Activated CD8-positive, alpha-beta memory T cell treated with anti-CD3 and anti-CD28 coated beads for 36 hours (primary cell): Measurements from ENCODE around the gene DENND6B. TPM values are rescaled to one million over a fixed set of nuclear protein-coding genes. Genes with fewer than 3 reads are reported as not detected.

Source experiments
- CTCF ChIA-PET: fragments of 350-600 bp; sonication (Branson Sonifier 250); formaldehyde crosslinking; loops from one replicate; lab custom pipeline; 2021; ENCODE audit warnings: antibody characterized with exemption; lab: Charles Lee
- POLR2A ChIA-PET: fragments of 350-600 bp; sonication (Branson Sonifier 250); formaldehyde crosslinking; loops from one replicate; lab custom pipeline; 2021; ENCODE audit warnings: antibody characterized with exemption; lab: Charles Lee
- total RNA-seq, 2 experiments: library from RNA; stranded (reverse); gene quantifications; one replicate each; pipeline ENCODE4 v1.2.3, GENCODE V29; 2021

DENND6B gene
- total RNA-seq, 2 experiments from 2014 or later = 4.3 to 4.4 TPM

- ChIA-PET CTCF (no interaction called here), POLR2A (no interaction called here)
Observed at GRCh38 chr22:50299785-50300619, 26.8 kb downstream of the DENND6B start.

GRCh38 chr22:50298937-50299784, 27.7 kb downstream of the DENND6B start:
- POLR2A ChIA-PET = no interaction called here
- CTCF ChIA-PET = no interaction called here

GRCh38 chr22:50298266-50298637, 28.6 kb downstream of the DENND6B start:
- CTCF ChIA-PET = no interaction called here
- POLR2A ChIA-PET = no interaction called here

- ChIA-PET POLR2A (no interaction called here), CTCF (interaction anchor here (1.1 kb wide), 1 partner anchor 66 kb away, joined by 5 read pairs; no protein-coding TSS in a partner anchor)
Observed at GRCh38 chr22:50297510-50298265, 29.1 kb downstream of the DENND6B start.

- POLR2A ChIA-PET = no interaction called here
- CTCF ChIA-PET = interaction anchor here (1.1 kb wide), 1 partner anchor 66 kb away, joined by 5 read pairs; no protein-coding TSS in a partner anchor
Observed at GRCh38 chr22:50296658-50297490, 29.9 kb downstream of the DENND6B start.

- CTCF ChIA-PET = interaction anchor here (1.5 kb wide), 1 partner anchor 18 kb away, joined by 4 read pairs; no protein-coding TSS in a partner anchor
- POLR2A ChIA-PET = no interaction called here
Observed at GRCh38 chr22:50294319-50294656, 32.5 kb downstream of the DENND6B start.

- POLR2A ChIA-PET = no interaction called here
- CTCF ChIA-PET = interaction anchor here (1.5 kb wide), 1 partner anchor 17 kb away, joined by 4 read pairs; no protein-coding TSS in a partner anchor
Observed at GRCh38 chr22:50293441-50294318, 33.1 kb downstream of the DENND6B start.

DNA sequence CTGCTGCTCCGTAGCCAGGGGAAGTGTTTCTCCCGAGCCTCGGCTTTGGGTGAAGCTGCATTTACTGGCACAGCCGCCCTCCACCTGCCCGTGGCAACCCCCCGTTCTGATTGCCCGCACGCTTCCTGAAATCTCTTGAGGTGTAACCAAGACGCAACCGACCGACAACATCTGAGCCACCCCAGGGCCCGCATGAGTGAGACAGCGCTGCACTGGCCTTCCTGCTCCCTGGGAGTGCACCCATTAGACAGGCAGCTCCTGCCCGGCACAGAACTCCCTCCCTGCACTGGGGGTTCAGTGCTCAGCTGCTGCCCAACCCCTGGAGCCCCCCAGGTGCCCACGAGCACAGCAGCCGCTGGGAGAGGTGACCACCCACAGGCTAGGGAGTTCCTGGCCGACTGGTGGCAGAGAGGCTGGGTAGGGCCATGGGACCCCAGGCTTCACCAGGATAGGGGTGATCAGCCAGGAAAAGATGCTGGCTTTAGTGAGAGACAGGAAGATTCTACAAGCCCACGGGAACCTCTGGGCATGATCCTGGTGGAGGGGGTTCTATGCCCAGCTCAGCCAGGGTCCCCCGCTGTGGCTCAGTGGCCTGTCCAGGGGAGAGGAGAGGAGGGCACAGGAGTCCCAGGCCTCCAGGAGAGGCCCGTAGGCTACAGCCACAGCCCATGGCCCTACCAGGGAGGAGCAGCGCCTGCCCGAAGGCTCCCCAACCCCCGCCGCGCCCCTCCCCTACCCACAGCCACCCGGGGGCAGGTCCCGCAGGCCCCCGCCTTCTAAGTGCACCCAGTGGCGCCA, 34.0 kb downstream of the DENND6B start:
- POLR2A ChIA-PET = no interaction called here
- CTCF ChIA-PET = no interaction called here

DNA sequence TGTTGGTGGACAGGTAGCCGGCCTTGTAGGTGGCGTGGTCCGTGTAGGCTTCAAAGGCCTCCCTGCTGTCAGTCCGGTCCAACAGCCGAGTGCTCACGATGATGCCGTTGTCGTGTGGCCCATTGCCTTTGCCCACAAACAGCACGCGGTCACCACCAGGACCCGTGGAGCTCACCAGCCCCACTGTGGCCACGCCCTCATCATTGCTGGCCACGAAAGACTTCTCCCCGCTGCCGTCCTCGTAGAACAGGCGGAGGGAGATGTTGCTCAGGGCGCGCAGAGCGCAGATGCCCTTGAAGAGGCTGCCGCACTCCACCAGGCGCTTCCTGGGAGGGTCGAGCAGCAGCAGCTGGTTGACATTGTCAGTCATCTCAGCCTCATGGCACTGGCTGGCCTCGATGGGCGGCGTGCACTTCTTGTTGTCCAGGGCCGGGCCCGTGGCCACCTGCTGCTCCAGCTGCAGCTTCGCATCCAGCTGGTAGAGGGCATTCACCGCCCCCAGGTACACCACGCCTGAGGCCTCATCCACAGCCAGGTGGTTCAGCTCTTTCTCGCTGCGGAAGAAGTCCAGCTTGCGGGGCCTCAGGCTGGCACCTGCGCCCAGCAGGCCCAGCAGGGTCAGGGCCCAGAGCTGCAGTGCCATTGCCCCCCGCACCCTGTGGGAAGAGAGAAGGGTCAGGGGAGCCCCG, 36.7 kb downstream of the DENND6B start:
- CTCF ChIA-PET = no interaction called here
- POLR2A ChIA-PET = no interaction called here

DNA sequence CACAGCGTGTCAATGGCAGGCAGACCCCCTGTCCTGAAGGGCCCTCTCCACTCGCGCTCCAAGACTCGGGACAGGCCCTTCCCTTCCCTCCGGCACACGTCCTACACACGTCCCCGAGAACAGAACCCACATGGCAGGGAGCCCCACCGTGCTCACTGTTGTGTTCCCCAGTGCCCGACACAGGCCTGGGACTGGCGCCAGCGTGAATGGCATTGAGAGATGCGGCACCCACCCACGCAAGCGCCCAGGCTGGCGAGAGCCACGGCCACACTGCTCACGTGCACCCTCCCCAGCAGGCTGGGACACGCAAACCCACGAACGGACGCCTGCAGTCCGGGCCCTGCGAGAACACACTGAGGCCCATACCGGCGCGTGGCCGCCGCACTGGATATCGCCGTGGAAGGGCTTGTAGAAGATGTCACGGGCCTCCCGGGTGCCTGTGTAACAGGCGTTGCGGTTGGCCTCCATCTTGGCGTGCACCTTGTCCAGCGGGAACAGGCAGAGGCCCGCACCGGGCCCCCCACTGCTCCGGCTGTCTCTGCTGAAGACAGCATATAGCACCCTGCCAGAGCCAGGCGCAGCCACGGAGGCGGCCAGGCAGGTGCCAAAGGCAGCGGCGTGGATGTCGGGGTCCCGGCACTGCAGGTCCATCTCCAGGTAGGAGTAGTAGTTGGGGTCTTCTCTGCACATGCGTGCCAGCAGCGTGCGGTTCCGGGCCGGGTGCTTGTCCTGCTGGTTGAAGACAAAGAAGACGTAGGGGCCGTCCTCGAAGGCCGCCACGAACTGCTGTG, 37.5 kb downstream of the DENND6B start:
- ChIA-PET POLR2A (no interaction called here), CTCF (no interaction called here)

DNA sequence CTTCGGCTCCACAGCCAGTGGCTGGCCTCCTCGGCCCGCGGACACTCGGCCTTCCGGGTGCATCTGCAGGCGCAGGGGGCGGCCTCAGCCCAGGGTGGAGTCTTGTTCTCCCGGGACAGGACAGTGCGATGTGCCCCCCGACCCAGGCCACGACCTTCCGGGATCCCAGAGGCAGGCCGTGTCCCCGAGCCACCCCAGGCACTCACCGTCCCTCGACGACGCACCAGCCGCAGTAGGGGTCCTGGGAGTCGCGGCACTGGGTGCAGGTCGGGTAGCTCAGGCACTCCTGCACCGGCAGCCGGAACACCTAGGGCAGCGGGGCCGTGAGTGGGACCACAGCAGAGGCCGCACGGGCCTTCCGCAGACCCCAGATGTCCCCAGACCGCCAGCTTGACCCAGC, 39.1 kb downstream of the DENND6B start:
- CTCF ChIA-PET = no interaction called here
- POLR2A ChIA-PET = no interaction called here

DNA sequence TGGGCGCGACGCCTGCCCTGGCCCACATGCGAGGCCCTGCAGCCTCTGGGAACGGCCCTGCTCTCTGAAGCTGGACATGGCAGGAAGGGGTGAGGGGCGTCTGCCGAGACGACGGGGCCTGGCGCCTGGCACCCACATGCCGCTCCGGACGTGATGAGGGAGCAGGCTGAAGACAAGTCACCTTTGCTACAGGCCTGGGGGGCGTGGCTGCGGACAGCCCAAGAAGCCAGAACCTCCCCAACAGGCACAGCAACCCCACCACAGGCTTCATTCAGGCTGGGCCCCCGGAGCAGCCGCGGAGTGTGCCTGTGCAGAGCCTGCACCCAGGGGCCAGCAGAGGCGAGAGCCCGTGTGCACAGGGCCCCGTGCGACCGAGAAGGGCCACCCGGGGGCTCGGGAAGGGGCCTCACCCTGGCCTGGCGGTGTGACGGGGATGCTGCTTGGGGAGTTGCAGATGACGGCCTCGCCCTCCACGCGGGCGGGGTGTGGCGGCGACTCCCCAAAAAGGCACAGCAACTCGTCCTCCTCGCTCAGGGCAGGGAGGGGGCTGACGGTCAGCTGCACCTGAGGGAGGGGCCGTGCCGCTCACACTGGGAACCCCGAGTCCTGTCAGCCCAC, 40.0 kb downstream of the DENND6B start:
- ChIA-PET POLR2A (no interaction called here), CTCF (no interaction called here)

GRCh38 chr22:50286275-50286674, 40.5 kb downstream of the DENND6B start:
- ChIA-PET POLR2A (no interaction called here), CTCF (no interaction called here)

DNA sequence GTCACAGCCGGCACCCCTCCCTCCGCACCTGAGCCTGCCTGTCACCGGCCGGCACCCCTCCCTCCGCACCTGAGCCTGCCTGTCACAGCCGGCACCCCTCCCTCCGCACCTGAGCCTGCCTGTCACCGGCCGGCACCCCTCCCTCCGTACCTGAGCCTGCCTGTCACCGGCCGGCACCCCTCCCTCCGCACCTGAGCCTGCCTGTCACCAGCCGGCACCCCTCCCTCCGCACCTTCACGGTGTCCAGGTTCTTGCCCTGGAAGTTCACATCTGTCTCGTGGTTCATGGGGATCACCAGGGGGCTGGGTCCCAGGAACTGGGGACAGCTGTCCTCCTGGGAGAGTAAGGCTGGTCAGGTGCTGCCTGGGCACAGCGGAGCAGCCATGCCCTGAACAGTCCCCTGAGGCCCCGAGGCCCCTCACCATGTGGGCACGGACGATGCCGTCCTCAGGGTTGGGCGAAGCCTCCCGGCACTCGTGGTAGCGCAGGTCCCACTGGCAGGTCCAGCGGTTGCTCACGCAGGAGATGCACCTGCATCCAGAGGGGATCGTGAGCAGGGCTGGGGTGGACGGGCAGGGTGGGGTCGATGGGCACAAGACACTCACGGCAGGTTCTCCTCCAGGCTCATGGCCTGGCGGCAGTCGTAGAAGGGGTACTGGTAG, 41.1 kb downstream of the DENND6B start:
- ChIA-PET POLR2A (no interaction called here), CTCF (no interaction called here)

DNA sequence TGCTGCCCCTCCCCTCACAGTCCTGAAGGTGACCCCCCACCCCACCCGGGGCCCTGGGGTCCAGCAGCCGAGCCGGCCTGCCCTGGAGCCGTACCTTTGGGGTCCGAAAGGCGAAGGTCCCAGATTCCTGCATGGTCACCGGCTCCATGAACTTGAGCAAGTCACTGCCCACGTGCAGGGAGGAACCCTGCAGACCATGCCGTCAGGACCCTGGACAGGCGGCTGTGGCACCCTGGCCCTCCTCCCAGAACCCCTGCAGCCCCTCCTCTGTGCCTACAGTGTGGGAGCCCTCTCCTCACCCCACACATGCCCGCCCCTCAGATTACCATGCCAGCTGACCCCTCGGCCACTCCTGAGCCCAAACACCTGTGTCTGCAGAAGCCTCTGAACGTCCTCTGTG, 42.3 kb downstream of the DENND6B start:
- POLR2A ChIA-PET = no interaction called here
- CTCF ChIA-PET = interaction anchor here (0.8 kb wide), 1 partner anchor 8 kb away, joined by 4 read pairs; no protein-coding TSS in a partner anchor
